GM19438 (cell line): Measurements from ENCODE around the gene VCAN.
"Not testable (repeated sequence)": the region's sequence is repeated elsewhere in the genome, so short reads cannot be mapped to it uniquely, and the experiment has no call there.

ENCODE experiments used
- ATAC-seq: cut with Tn5 transposase; IDR thresholded peaks from one replicate; pipeline ENCODE4 v1.9.1; 2021; ENCODE audit warnings: low read depth; ENCODE audit not compliant: unreplicated experiment

Gene VCAN

DNA sequence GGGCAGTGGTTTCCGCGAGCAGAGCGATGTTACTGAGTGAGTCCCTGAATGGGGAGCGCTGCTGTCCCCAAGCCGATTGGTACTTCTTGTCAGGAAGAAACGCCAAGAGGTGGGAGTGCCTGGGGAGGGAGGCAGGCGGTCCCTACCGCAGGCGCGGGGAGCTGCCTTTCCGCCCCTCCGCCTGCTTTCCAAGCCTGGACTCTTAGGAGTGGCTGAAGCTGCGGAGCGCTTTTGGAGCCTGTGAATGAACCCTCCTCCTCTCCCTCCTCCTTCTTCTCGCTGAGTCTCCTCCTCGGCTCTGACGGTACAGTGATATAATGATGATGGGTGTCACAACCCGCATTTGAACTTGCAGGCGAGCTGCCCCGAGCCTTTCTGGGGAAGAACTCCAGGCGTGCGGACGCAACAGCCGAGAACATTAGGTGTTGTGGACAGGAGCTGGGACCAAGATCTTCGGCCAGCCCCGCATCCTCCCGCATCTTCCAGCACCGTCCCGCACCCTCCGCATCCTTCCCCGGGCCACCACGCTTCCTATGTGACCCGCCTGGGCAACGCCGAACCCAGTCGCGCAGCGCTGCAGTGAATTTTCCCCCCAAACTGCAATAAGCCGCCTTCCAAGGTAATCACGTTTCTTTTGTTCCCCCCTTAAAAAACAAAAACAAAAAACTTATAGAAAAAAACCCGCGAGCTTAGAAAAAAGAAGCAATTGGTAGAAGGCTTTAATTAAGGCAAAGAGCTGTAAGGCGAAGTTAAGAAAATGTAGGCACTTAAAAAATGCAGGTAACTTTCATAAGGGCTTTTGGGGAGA lies at the start of gene VCAN:
Gene VCAN (plus strand): TSS at position 340 of the 808 bp plus-strand sequence. CDS start 11,775 bp downstream, outside the sequence.
- ATAC-seq: no peak

DNA sequence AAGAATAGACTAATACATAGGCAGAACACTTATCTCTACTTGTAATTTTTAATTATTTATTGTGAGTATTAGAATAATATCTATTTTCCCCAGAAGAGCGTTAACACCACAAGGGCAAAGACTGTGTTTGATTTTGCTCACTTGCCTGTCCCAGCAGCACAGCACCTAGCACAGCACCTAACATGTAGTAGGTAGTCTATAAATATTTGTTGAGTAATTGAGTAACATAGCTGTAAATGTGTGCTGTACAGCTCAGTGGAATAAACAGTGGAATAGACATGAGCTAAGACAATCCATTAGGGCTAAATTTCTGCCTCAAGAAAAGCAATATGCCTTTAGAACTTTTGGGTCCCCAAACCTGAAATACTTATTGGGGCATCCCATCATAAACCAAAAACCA lies 49.3 kb upstream of the VCAN start:
- ATAC-seq: no peak

DNA sequence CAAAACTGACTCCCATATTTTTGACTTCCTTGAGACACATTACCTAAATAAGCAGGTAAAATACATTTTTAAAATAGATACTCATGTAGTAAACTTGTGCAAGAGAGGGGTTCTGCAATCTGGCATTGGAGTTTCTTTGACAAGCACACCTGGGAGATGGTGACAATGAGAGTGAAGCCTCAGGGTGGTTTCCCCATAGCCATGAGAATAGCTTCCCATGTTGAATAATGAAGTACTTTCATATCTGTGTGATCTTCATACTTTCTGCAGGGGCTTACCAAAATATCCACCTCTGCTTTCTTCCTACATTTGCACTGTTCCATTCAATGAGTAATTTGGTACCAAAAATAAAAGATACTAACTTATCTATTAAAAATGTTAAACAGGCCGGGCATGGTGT lies 44.7 kb upstream of the VCAN start:
- no peak for ATAC-seq

DNA sequence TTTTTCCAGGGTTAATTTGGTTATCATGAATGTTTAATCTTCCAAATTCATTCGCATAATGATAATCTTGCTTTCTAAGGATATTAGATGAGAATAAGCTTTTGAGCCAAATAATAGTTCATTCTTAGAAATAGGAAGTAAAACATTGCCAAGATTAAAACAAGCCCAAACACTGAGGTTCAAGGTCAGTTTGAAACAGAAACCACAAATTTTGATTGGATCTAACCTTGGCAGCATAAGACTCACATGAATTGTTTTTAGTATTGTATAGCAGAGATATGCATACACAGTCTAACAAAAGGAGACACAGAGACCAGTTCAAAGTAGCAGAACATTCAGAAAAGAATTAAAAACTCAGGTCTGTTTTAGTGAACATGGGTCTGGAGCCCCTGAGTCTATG lies 43.4 kb upstream of the VCAN start:
- ATAC-seq: no peak

DNA sequence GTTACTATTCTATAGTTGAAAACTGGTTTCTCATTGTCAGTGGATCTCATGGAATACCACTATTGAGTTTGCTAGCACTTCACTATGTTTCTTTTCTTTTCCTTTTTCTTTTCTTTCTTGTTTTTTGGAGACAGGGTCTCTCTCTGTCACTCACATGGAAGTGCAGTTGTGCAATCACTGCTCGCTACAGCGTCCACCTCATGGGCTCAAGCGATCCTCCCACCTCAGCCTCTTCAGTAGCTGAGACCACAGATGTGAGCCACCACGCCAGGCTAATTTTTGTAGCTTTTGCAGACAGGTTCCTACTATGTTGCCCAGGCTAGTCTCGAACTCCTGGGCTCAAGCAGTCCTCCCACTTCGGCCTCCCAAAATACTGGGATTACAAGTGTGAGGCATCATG lies 42.7 kb upstream of the VCAN start:
- no peak for ATAC-seq

DNA sequence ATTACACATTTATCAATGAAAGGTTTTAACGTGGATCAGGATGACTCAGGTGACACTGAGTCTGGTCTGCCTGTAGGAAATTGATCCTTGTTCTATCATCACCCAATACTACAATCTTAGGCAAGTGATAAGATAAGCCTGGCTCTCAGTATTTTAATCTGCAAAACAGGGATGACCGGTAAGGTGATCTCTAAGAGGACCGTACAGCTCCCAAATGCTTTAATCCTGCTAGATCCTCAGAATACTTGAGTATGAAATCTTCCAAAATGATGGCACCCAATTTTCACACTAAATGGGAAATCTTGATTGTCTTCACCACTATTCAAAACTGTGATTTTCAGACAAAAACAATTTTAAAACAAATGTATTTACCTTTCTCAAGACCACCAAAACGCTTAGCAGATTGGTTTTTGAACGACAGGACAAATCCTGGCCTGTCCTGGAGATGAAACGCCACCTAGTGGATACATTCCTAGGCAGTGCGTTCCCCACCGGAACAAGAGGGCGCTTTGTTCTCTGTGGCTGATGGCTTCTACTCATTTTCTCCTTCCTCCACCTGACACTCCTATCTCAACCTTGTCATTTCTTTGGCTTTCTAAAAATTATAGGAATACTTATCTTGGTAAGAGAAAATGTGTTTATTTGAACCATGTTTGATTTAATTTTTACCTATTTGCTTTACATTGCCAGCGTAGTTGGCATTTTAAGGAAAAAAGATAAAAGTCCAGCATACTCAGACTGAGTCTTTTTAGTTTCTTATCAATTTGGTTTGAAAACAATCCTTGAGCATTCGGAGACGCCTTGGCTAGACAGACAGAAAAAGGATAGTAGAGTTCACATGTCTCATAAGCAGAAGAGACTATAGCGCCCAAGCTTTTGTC lies 41.2 kb upstream of the VCAN start:
- no peak for ATAC-seq

DNA sequence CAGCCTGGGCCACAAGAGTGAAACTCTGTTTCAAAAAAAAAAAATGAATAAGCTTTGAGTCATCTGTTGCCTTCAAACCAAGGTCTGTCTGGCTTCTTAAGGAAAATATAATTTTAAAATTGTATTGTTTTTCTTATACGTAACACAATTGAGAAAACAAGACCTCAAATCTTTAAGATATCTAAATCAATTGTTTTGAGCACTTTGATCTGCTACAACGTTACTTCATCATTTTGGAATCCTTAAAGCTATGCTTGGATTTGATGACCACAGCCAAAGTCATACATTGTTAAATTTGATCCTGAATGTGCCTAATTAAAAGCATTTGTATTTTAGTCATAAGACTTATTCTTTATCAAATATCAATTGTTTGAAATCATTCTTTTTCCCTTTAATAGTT lies 37.7 kb upstream of the VCAN start:
- no peak for ATAC-seq

DNA sequence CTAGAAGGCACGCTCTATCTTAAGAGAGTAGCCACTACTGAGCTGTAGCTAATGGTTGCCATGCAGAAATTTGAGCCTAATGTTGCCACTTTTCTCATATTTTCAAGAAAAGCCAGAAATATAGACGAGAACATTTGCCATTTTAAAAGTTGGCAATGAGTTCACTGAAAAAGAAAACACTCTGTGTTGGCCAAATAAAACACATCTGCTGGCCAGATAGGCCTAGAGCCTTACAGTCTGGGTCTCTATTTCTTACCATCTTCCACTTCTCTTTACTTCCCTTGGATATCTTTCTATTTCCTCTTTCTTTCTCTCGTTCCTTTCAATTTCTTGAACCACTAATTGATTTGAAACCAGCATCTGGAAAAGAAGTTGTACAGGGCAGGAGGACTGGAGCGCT lies 36.6 kb upstream of the VCAN start:
- ATAC-seq: no peak

DNA sequence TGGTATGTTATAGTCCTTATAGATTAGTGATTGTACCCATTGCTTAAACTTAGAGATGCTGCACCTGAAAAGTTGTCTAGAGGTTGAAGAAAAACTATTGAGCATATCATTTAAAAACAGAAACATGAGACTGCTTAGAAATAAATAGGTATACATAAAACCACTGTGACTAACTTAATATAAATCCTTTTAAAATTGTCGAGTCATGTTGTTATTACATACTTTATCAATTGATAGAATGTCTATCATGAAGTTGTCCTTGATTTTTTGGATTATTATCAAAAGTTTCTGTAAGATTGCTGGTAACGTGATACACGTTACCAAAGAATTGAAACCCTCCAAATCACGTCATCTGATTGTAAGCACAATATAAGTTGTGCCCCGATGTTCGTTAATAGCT lies 35.3 kb upstream of the VCAN start:
- no peak for ATAC-seq

DNA sequence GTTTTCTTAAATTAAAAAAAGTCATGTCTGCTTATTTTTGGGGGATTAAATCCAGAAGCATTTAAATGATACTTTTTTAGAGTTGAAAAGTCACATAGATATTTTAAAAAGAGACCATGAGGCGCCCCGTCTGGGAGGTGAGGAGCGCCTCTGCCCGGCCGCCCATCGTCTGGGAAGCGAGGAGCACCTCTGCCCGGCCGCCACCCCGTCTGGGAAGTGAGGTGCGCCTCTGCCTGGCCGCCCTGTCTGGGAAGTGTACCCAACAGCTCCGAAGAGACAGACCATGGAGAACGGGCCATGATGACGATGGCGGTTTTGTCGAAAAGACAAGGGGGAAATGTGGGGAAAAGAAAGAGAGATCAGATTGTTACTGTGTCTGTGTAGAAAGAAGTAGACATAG lies 33.8 kb upstream of the VCAN start:
- ATAC-seq: not testable (repeated sequence)

DNA sequence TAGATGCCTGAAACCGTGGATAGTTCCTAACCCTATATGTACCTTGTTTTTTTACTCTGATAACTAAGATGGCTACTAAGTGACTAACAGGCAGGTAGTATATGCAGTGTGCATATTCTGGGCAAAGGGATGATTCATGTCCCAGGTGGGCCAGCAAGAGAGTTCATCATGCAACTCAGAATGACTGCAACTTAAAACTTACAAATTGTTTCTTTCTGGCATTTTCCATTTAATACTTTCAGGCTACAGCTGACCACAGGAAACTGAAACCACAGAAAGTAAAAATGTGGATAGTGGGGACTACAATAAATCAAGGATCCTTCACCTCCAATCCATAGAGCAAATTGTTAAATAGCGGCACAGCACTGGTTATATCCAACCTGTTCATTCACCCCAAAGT lies 30.7 kb upstream of the VCAN start:
- no peak for ATAC-seq

DNA sequence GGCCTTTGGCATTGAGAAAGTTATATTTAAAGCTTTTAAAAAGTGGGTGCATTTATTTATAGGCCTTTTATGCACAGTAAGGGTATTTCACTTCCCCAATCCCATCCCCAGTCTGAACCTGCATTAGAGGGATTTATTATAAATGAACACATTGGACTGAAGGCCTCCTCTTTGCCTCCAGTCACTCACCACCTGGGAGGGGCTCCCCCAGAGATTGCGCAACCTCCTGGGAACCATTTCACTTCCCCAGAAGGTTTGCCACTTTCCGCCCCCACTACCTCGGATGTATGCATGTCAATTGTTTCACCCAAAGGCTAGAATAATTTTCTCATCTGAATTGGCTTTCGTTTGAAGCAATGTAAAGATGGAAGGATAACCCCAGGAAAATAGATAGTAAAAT lies 29.8 kb upstream of the VCAN start:
- ATAC-seq: no peak

DNA sequence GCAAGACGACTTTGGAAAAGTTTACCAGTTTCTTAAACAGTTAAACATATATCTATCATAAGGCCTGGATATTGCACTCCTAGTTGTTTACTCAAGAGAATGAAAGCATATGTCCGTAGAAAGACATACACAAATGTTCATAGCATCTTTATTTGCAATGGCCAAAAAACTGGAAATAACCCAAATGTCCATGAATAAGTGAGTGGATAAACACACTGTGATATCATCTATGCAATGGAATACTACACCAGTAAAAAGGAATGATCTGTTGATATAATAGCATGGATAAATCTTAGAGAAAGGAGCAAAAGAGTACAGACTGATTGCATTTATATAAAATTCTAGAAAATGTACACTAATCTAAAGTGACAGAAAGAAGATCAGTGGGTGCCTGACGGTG lies 28.0 kb upstream of the VCAN start:
- ATAC-seq: no peak

DNA sequence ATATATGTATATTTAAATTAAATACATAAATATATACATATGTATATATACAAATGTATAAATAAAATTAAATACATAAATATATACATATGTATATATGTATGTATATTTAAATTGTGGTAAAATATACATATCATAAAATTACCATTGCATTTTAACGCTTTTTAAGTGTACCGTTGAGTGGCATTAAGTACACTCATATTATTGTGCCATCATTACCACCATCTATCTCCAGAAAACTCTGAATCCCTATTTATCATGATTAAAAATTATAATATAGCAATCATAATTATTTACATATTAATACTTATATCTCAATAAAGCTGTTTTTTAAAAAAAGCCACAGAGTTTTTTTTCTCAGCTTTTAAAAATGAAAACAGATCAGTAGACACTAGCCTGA lies 27.1 kb upstream of the VCAN start:
- no peak for ATAC-seq

DNA sequence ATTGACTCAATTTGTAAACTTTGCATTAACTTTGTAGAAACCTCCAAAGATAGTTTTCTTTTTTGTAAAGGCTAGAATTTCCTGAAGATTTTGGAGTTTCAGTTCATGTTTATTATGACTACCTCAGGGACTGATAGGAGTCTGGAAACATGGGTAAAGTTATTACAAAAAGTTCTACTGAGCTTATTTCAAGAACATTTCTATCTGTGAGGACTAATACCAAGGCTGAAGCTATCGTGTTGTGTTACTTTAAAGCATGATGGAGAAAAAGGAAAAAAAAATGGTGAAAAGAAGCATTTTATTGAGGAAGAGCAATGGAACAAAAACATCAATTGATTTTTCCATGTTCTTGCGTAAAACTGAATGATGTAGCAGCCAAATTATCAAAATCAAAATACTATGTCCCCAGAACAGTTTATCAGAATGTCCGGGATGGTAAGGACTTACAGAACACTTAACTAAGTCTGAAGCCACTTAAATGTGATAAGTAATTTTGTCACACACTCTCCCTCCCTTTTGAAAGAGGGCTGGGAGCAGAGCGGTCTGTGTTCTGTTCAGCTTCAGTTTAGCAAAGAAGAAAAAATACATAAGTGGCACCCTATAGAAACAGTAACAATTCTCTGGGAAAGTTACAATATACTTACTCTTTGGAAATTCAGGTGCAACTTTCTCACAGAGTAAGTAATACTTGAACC lies 25.1 kb upstream of the VCAN start:
- ATAC-seq: no peak

DNA sequence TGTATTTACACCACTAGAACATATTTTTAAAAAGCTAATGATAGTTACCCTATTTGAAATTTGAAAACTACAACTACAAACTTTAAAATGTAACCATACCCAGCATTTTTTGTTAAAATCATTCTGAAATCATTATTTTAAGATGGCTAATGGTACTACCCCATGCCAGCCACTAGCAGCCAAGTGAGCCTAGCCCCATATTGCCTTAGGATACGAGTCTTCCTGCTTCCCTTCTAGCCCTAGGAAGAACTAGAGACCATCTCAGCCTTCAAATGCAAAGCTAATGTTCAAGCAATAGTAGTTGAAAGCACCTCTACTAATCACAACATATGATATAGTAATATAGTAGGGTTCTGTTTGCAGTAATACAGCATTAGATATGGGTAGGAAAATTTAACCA lies 24.0 kb upstream of the VCAN start:
- ATAC-seq: no peak

DNA sequence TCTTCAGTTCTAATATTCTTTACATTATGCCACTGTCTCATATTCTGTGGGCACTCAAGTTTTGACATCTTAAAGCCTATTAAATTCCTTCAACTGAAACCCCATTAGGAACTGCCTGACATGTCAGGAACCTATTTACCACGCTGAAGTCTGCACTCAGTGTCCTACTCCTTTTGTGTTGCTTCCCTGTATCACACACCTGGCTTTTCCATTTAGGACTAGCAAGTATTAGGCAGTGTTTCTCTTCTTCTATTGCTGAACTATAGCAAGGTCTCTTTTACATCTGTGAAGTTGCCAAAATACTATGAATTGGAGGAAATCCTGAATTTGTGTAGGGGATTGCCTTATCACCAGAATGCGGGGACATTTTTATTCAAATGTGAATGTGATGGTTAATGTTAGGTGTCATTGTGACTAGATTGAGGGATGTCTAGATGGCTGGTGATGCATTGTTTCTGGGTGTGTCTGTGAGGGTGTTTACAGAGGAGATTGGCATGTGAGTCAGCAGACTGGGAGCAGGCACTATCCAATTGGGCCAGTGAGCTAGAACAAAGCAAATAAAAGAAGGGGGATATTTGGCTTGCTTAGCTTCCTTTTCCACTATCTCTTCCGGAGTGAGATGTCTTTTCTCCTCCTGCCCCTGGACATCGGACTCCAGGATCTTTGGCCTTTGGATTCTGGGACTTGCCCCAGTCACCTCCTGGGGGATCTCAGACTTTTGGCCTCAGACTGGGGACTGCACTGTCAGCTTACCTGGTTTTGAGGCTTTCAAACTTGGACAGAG lies 21.2 kb upstream of the VCAN start:
- ATAC-seq: no peak

DNA sequence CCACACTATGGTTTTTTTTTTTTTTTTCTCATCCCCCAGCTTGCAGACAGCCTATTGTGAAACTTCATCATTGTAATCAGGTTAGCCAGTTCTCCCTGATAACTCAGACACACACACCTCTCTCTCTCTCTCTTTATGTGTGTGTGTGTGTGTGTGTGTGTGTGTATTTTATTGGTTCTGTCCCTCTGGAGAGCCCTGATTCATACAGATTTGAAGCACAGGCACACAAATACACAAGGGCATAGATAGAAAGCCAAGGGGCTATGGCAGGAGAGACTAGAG lies 20.6 kb upstream of the VCAN start:
- ATAC-seq: no peak

DNA sequence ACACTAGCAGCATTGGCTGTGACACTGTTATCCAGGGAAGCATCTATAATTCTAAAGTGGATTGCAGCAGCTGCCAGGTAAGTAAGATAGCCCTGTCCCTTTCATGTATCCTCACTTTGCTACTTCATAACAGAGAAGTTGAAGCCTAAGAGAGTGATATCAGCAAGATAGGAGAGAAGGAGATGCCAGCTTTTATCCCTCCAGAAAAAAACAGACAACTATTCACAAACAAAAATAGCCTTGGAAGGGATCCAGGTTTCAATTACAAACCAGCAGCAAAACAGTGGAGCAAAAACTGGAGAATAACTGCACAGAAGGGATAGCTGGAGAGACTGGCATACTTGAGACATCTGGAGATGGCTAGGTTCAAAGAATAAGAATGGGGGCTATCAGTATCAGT lies 19.6 kb upstream of the VCAN start:
- ATAC-seq: no peak

DNA sequence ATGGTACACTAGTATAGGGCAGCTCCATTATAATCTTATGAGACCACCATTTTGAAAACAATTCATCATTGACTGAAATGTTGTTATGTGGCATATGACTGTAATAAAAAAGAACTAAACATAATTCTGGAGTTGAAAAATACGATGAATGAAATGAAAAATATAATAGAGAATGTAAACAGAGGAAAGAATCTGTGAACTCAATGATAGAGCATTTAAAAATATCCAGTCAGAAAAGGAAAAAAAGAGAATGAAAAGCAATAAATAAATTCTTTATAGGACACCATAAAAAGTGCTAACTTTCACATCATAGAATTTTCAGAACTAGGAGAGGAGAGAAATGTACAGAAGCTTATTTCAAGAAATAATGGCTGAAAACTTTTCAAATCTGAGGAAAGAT lies 17.6 kb upstream of the VCAN start:
- no peak for ATAC-seq

DNA sequence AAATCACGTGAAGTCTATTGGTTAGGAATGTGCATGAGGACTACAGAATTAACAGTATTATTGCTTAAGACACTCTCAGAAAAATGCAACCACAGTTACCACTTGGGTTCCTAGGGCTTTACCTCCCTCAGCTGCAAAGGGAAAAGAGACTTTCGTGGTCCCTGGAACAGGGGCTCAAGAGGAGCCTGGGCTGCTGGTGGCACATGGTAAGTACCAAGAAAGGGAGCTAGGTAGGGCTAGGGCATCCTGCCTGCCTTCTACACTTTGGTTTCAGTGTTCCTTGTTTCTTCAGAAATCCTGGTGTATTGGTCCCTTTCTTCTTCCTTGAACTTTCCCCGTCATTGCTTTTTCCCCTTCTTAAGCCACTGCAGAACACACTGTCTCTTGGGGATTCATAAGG lies 7.3 kb upstream of the VCAN start:
- no peak for ATAC-seq
